Natural killer cell (primary cell): ENCODE results near the gene BCL7B. TPM values are rescaled to one million over a fixed set of nuclear protein-coding genes. Genes with fewer than 3 reads are reported as not detected.

Source experiments
- ATAC-seq, 3 donors: fragments of 150-1000 bp in 2 of 3; fragments of 200-7000 bp in 1 of 3; cut with Tn5 transposase; 1 replicate in 1 of 3; 2 replicates in 2 of 3; pipeline ENCODE4 v1.10.0; 2021; ENCODE audit warnings: mild to moderate bottlenecking in 2 of 3, moderate library complexity in 2 of 3
- DNase-seq, 2 donors: peaks; one replicate each; pipeline versions ENCODE4 v3.0.0 to v3.0.0-alpha.2; 2013 to 2021; ENCODE audit warnings: mixed read lengths in 1 of 2
- H3K27ac ChIP-seq: one replicate; pipeline ENCODE4 v1.5.1; 2013; ENCODE audit warnings: mild to moderate bottlenecking, low read length
- H3K27me3 ChIP-seq: one replicate; pipeline ENCODE4 v1.6.1; 2013; ENCODE audit warnings: low read length; ENCODE audit not compliant: control insufficient read depth, insufficient read depth
- H3K36me3 ChIP-seq: one replicate; pipeline ENCODE4 v1.6.1; 2013; ENCODE audit warnings: low read length; ENCODE audit not compliant: control insufficient read depth, insufficient read depth
- H3K4me1 ChIP-seq: one replicate; pipeline ENCODE4 v1.6.1; 2013; ENCODE audit warnings: low read length; ENCODE audit not compliant: control insufficient read depth, insufficient read depth
- H3K4me3 ChIP-seq: one replicate; pipeline ENCODE4 v1.5.1; 2013; ENCODE audit warnings: low read length
- H3K9me3 ChIP-seq: one replicate; pipeline ENCODE4 v1.6.1; 2013; ENCODE audit warnings: low read length; ENCODE audit not compliant: control insufficient read depth, insufficient read depth
- H3K27ac Mint-ChIP-seq, 2 donors: one replicate each; pipeline ENCODE4 v1.8.0; 2022; ENCODE audit warnings: mild to moderate bottlenecking in 2 of 2, mixed read lengths in 2 of 2, moderate library complexity in 1 of 2
- H3K27me3 Mint-ChIP-seq, 2 donors: one replicate each; pipeline ENCODE4 v1.8.0; 2022; ENCODE audit warnings: low read depth in 2 of 2, mixed read lengths in 2 of 2
- H3K36me3 Mint-ChIP-seq: one replicate; pipeline ENCODE4 v1.8.0; 2022; ENCODE audit warnings: mixed read lengths
- H3K4me1 Mint-ChIP-seq, 2 donors: one replicate each; pipeline ENCODE4 v1.8.0; 2022; ENCODE audit warnings: mixed read lengths in 2 of 2
- H3K4me3 Mint-ChIP-seq: one replicate; pipeline ENCODE4 v1.8.0; 2022; ENCODE audit warnings: mild to moderate bottlenecking, moderate library complexity, mixed read lengths
- H3K9me3 Mint-ChIP-seq, 2 donors: one replicate each; pipeline ENCODE4 v1.8.0; 2022; ENCODE audit warnings: mixed read lengths in 2 of 2
- CTCF ChIP-seq: fragments of 200-600 bp; IDR thresholded peaks from one replicate; pipeline ENCODE4 v1.8.0; 2022; ENCODE audit warnings: antibody characterized with exemption
- WGBS: methylation state at CpG from one replicate; pipeline ENCODE4 v1.1.7; 2013; ENCODE audit warnings: missing lambda C conversion rate; ENCODE audit not compliant: insufficient coverage; 5-methylcytosine and 5-hydroxymethylcytosine counted together
- intact Hi-C: fragments of 100-400 bp; cut with micrococcal nuclease; formaldehyde crosslinking; loops from one replicate; pipeline ENCODE4 v1.14.2; 2022
- total RNA-seq, 4 donors: library from RNA; stranded (reverse); fragments of 120-200 nt in 1 of 4; gene quantifications; one replicate each; pipeline versions ENCODE4 v1.2.3 to v1.2.4, GENCODE V29; 2013 to 2022

The BCL7B gene
- total RNA-seq, 3 donors from 2014 or later (not counting 1 experiment from before 2014, with no cell fraction given): 109 to 131 (median 120) TPM

GRCh38 chr7:73596191-73597065 lies 38.9 kb upstream of the BCL7B start:
- no peak for TF ChIP-seq CTCF
- Histone ChIP-seq H3K36me3 (no peaks in the 10 kb centered on the region), H3K9me3 (no peaks in the 10 kb centered on the region), H3K27ac (no peak overlapping the region), H3K4me1 (no peaks in the 10 kb centered on the region), H3K4me3 (no peak overlapping the region), H3K27me3 (peaks cover 2% of the 10 kb centered on the region)
- H3K9me3 Mint-ChIP-seq: no peaks in the 10 kb centered on the region
- no peak overlapping the region for H3K4me3 Mint-ChIP-seq
- H3K36me3 Mint-ChIP-seq: no peaks in the 10 kb centered on the region
- peaks cover 0 to 14% of the 10 kb centered on the region in 2 donors for H3K27me3 Mint-ChIP-seq
- no peak for ATAC-seq
- intact Hi-C loops: no loop called here
- WGBS: 65% methylated on average over 37 of the region's 37 CpGs
- H3K27ac Mint-ChIP-seq: no peak overlapping the region
- no peaks in the 10 kb centered on the region for H3K4me1 Mint-ChIP-seq
- DNase-seq: no peak

- no peak for DNase-seq
- no peak overlapping the region for H3K27ac Mint-ChIP-seq
- Histone ChIP-seq H3K4me3 (no peak overlapping the region), H3K4me1 (no peaks in the 10 kb centered on the region), H3K36me3 (no peaks in the 10 kb centered on the region), H3K9me3 (no peaks in the 10 kb centered on the region), H3K27me3 (peaks cover 2% of the 10 kb centered on the region), H3K27ac (no peak overlapping the region)
- no peaks in the 10 kb centered on the region for H3K4me1 Mint-ChIP-seq
- no peak for ATAC-seq
- H3K27me3 Mint-ChIP-seq: peaks cover 0 to 14% of the 10 kb centered on the region in 2 donors
- no peak for TF ChIP-seq CTCF
- no peak overlapping the region for H3K4me3 Mint-ChIP-seq
- H3K9me3 Mint-ChIP-seq: no peaks in the 10 kb centered on the region
- WGBS: 90% methylated on average over 9 of the region's 9 CpGs
- intact Hi-C loops: no loop called here
- no peaks in the 10 kb centered on the region for H3K36me3 Mint-ChIP-seq
Measured at GRCh38 chr7:73595358-73595757, 37.9 kb upstream of the BCL7B start.

GRCh38 chr7:73593207-73594045 lies 35.9 kb upstream of the BCL7B start:
- intact Hi-C loops: no loop called here
- H3K36me3 ChIP-seq: no peaks in the 10 kb centered on the region
- H3K9me3 Mint-ChIP-seq: no peaks in the 10 kb centered on the region
- no peak overlapping the region for H3K27ac Mint-ChIP-seq
- ATAC-seq (no peak), DNase-seq (no peak)
- TF ChIP-seq CTCF: no peak
- peaks cover 0 to 6% of the 10 kb centered on the region in 2 donors for H3K27me3 Mint-ChIP-seq
- H3K27ac ChIP-seq: no peak overlapping the region
- no peak overlapping the region for H3K4me3 Mint-ChIP-seq
- peaks cover 2% of the 10 kb centered on the region for H3K27me3 ChIP-seq
- H3K4me1 ChIP-seq: no peaks in the 10 kb centered on the region
- no peaks in the 10 kb centered on the region for H3K9me3 ChIP-seq
- no peaks in the 10 kb centered on the region for H3K4me1 Mint-ChIP-seq
- H3K36me3 Mint-ChIP-seq: no peaks in the 10 kb centered on the region
- no peak overlapping the region for H3K4me3 ChIP-seq
- WGBS: 79% methylated on average over 14 of the region's 14 CpGs
